ENCODE results near the gene AKAP5.
"Not testable (repeated sequence)": the region's sequence is repeated elsewhere in the genome, so short reads cannot be mapped to it uniquely, and the experiment has no call there.

Gene AKAP5

GRCh38 chr14:64515053-64515452 lies 49.8 kb downstream of the AKAP5 start:
- H3K27me3 ChIP-seq (ENCODE audit: control insufficient read depth, insufficient read depth, low read length), result no peaks in the 10 kb centered on the region
- no peaks in the 10 kb centered on the region for H3K9me3 ChIP-seq (ENCODE audit: control insufficient read depth, insufficient read depth, low read depth, low read length)
- no peaks in the 10 kb centered on the region for H3K36me3 ChIP-seq (ENCODE audit: control insufficient read depth, insufficient read depth, low read length)
- no peak overlapping the region for H3K4me3 ChIP-seq (ENCODE audit: low read depth, low read length)
- H3K4me1 ChIP-seq (ENCODE audit: control insufficient read depth, insufficient read depth, low read length), result 0 out of 2 replicates have a peak, but pooled peaks cover 8% of the 10 kb centered on the region
- H3K27ac ChIP-seq (ENCODE audit: low read depth, low read length), result no peak overlapping the region
- no peak overlapping the region for H3K9ac ChIP-seq (ENCODE audit: low read length)

- H3K27me3 ChIP-seq (ENCODE audit: control insufficient read depth, insufficient read depth, low read length), result no peaks in the 10 kb centered on the region
- no peaks in the 10 kb centered on the region for H3K4me1 ChIP-seq (ENCODE audit: control insufficient read depth, insufficient read depth, low read length)
- no peak overlapping the region for H3K9ac ChIP-seq (ENCODE audit: low read length)
- peaks cover 7% of the 10 kb centered on the region for H3K36me3 ChIP-seq (ENCODE audit: control insufficient read depth, insufficient read depth, low read length)
- no peak overlapping the region for H3K27ac ChIP-seq (ENCODE audit: low read depth, low read length)
- no peaks in the 10 kb centered on the region for H3K9me3 ChIP-seq (ENCODE audit: control insufficient read depth, insufficient read depth, low read depth, low read length)
- H3K4me3 ChIP-seq (ENCODE audit: low read depth, low read length), result no peak overlapping the region
These were observed 51.7 kb downstream of the AKAP5 start for GRCh38 chr14:64516969-64517368.

GRCh38 chr14:64517667-64518066 lies 52.4 kb downstream of the AKAP5 start:
- H3K4me1 ChIP-seq (ENCODE audit: control insufficient read depth, insufficient read depth, low read length); H3K9ac ChIP-seq (ENCODE audit: low read length); H3K27me3 ChIP-seq (ENCODE audit: control insufficient read depth, insufficient read depth, low read length); H3K27ac ChIP-seq (ENCODE audit: low read depth, low read length); H3K4me3 ChIP-seq (ENCODE audit: low read depth, low read length); H3K9me3 ChIP-seq (ENCODE audit: control insufficient read depth, insufficient read depth, low read depth, low read length): not testable (repeated sequence)
- H3K36me3 ChIP-seq (ENCODE audit: control insufficient read depth, insufficient read depth, low read length), result peaks cover 14% of the 10 kb centered on the region

- no peaks in the 10 kb centered on the region for H3K4me1 ChIP-seq (ENCODE audit: control insufficient read depth, insufficient read depth, low read length)
- no peaks in the 10 kb centered on the region for H3K9me3 ChIP-seq (ENCODE audit: control insufficient read depth, insufficient read depth, low read depth, low read length)
- H3K27me3 ChIP-seq (ENCODE audit: control insufficient read depth, insufficient read depth, low read length), result no peaks in the 10 kb centered on the region
- H3K9ac ChIP-seq (ENCODE audit: low read length), result no peak overlapping the region
- no peak overlapping the region for H3K27ac ChIP-seq (ENCODE audit: low read depth, low read length)
- H3K4me3 ChIP-seq (ENCODE audit: low read depth, low read length), result no peak overlapping the region
- peaks cover 19% of the 10 kb centered on the region for H3K36me3 ChIP-seq (ENCODE audit: control insufficient read depth, insufficient read depth, low read length)
These were observed 52.9 kb downstream of the AKAP5 start for GRCh38 chr14:64518229-64518628.

- no peak overlapping the region for H3K9ac ChIP-seq (ENCODE audit: low read length)
- no peak overlapping the region for H3K27ac ChIP-seq (ENCODE audit: low read depth, low read length)
- H3K4me1 ChIP-seq (ENCODE audit: control insufficient read depth, insufficient read depth, low read length), result no peaks in the 10 kb centered on the region
- H3K4me3 ChIP-seq (ENCODE audit: low read depth, low read length), result no peak overlapping the region
- H3K27me3 ChIP-seq (ENCODE audit: control insufficient read depth, insufficient read depth, low read length), result no peaks in the 10 kb centered on the region
- peaks cover 23% of the 10 kb centered on the region for H3K36me3 ChIP-seq (ENCODE audit: control insufficient read depth, insufficient read depth, low read length)
- H3K9me3 ChIP-seq (ENCODE audit: control insufficient read depth, insufficient read depth, low read depth, low read length), result no peaks in the 10 kb centered on the region
These were observed 55.4 kb downstream of the AKAP5 start for GRCh38 chr14:64520699-64521098.

- Histone ChIP-seq H3K9ac (ENCODE audit: low read length) (no peak overlapping the region), H3K27ac (ENCODE audit: low read depth, low read length) (no peak overlapping the region), H3K9me3 (ENCODE audit: control insufficient read depth, insufficient read depth, low read depth, low read length) (no peaks in the 10 kb centered on the region), H3K36me3 (ENCODE audit: control insufficient read depth, insufficient read depth, low read length) (peaks cover 23% of the 10 kb centered on the region), H3K4me3 (ENCODE audit: low read depth, low read length) (no peak overlapping the region), H3K4me1 (ENCODE audit: control insufficient read depth, insufficient read depth, low read length) (no peaks in the 10 kb centered on the region), H3K27me3 (ENCODE audit: control insufficient read depth, insufficient read depth, low read length) (no peaks in the 10 kb centered on the region)
These were observed 57.5 kb downstream of the AKAP5 start for GRCh38 chr14:64522591-64523355.
